ENCODE results near the gene CTTNBP2.

Gene CTTNBP2

DNA sequence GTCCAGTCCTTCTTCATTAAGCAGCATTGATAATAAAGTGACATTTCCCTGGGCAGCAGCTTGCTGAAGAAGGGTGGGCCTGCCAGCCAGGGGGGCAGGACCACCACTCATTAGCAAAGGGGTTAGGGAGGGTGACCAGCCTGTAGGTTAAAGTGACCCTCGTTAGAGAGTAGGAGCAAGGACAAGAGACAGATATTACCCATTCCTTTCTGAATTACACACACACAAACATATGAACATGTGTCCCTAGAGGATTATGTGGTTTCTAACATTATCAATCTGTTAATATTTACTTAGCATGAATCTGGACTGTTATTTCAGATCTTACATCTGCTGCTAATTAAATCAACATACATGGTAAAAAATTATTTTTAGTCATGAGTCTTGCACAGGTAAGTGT, 88.9 kb downstream of the CTTNBP2 start:
- DNase-seq, result no peak

DNA sequence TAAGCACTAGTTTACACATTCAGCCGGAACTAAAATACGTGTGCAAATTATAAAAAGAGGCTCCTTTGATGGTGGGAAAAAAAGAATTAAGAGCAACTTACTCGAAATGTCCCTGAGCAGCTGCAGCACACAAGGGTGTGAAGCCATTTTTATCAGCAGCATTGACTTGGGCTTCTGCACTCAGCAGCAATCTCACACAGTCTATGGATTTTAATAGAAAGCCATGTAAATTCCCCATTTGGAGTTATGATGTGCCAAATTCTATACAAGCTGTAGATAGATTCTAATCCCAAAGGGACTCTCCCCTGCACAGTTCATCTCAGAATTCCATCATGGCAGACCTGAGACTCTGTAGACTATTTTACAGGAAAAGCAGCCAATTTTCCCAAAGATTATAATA, 90.5 kb downstream of the CTTNBP2 start:
- DNase-seq, result no peak

- no peak for DNase-seq
Observed at GRCh38 chr7:117781707-117782106, 91.5 kb downstream of the CTTNBP2 start.

GRCh38 chr7:117780832-117781231, 92.4 kb downstream of the CTTNBP2 start:
- DNase-seq, result no peak

DNA sequence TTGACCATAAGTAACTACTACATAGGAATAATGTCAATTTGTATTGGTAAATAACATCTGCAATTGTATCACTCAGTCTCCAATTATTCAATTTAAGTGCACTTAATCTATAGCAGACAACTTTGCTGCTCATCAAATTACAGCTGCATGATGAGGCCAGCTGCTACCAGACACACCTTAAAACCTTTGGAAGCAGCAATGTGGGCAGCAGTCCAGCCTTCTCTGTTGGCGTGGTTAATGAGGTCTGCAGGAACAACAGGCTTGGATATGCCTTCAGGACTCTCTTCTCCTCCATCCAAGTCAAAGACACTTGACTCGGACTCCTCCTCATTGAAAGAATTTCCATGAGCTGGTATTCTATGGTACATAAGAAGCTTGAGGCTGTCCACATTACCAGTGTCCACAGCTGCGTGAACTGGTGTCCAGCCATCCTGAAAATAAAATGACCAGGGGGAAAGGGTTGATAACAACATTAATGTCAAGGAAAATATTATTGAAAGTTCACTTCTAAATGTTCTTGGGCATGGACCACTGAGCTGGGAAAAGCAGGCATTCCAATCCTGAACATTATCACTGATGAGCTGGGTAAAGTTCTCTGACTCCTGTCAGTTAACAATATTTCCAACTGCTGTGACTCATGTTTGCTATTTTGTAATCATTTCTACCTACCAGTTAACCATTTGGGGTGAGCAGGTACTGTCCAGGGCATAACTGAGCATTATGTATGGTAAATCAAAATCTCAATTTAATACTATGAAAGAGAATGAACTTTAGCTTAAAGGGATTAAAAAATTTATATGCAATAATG, 95.7 kb downstream of the CTTNBP2 start:
- no peak for DNase-seq

DNA sequence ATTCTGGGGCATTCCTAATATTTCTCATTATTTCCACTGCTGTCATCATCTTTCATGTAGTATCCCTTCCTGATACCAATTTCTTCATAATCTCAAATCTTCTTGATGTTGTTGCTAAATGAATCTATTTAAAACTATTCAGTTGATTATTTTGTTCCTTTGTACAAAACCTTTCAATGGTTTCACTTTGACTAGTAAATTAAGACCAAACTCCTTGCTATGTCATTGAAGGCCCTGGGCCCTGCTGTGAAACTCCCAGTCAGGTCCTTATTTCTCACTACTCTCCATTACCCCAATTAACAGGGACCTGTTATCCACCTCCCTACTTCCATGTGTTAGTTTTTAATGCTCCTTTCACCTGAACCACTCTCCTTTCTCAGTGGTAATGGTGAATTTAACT, 97.0 kb downstream of the CTTNBP2 start:
- DNase-seq, result no peak

DNA sequence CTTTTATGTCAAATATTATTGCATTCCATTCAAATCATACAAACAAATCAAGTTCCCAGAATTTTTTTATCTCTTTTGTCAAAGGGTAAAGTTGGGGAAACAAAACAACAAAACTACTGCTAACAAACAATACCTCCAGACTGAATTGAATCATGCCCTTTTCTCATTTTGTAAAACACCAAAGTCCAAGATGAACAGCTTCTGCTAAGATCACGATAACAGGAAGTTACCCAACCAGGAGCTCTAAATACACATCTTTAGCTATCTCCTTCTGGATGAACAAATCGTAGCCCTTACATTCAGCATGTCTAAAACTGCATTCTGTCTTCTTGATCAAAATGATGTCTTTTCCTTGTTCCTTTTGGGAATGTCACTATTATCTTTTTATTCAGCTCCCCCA, 97.4 kb downstream of the CTTNBP2 start:
- no peak for DNase-seq

DNA sequence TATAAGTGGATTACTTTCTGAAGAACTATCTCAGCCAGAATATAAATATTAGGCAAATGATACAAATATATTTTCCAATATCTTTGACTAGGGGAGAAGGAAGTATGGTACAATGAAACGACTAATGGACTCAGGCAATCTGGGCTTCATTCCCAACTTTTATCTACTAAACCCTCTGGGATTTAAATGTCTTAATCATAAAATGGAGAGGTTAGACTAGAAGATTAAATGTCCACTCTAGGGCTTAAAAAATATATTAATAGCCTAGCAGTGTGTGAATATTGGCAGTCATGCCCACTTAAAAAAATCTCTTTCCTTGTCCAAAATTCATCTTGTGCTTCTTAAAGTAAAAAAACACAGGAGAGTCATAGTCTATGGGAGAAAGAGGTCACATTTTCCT, 98.3 kb downstream of the CTTNBP2 start:
- DNase-seq, result no peak

GRCh38 chr7:117772421-117772820, 100.8 kb downstream of the CTTNBP2 start:
- DNase-seq, result no peak

- DNase-seq, result no peak
Observed at GRCh38 chr7:117771756-117772155, 101.5 kb downstream of the CTTNBP2 start.

GRCh38 chr7:117769085-117769484, 104.2 kb downstream of the CTTNBP2 start:
- DNase-seq, result no peak

DNA sequence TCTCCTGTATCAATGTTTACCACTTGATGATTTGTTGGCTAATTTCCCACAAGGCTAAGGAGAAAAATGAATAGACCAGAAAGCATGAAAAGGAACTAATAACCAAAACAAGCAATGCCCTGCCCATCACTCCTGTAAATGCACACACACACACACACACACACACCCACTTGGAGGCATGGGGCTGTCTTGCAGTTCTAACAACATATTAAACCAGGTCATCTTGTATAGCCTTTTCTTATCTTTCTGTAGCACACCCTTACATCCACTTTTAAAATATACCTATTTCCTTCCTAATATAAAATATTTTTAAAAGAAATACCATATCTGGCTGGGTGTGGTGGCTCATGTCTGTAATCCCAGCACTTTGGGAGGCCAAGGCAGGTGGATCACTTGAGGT, 105.3 kb downstream of the CTTNBP2 start:
- no peak for DNase-seq

GRCh38 chr7:117766913-117767312, 106.3 kb downstream of the CTTNBP2 start:
- no peak for DNase-seq

- no peak for DNase-seq
Observed at GRCh38 chr7:117764031-117764430, 109.2 kb downstream of the CTTNBP2 start.

- DNase-seq, result no peak
Observed at GRCh38 chr7:117762055-117762454, 111.2 kb downstream of the CTTNBP2 start.

GRCh38 chr7:117759950-117760640, 113.1 kb downstream of the CTTNBP2 start:
- DNase-seq, result no peak

GRCh38 chr7:117757440-117757839, 115.8 kb downstream of the CTTNBP2 start:
- DNase-seq, result no peak

GRCh38 chr7:117756586-117757085, 116.6 kb downstream of the CTTNBP2 start:
- no peak for DNase-seq

DNA sequence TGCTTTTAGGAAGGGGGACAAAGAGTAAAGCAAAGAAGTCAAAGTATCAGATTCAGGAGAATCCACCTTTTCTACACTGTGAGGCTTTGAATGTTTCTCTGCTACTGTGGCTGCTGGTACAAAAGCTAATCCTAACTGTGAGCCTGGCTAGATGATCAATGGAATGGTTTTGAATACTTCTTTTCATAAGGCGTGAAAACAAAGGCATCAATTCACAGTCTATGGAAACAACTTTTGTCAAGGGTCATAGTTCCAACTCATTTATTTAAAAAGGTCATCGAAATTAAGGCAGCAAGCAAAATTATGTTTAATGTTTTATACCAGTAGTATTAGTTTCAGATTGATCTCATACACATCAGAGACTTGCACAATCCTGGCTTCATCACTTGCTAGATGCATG, 118.1 kb downstream of the CTTNBP2 start:
- no peak for DNase-seq

DNA sequence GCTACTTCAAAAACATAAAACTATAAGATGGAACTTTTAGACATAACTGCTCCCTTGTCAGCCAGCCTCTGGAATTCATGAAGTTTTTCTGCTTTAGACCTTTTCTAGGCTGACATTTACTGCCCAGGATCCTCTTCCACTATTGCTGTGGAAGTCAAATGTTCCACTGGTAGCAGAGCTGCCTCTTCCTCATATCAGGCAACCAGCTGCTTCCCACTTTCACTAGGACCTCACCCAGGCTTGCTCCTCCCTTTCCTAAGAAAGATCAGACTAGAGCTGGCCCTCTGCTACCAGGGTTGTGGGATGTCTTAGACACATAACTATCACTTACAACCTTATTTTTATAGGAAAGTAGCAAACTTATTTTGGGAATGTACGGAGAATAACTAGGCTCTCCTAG, 121.5 kb downstream of the CTTNBP2 start:
- DNase-seq, result no peak

GRCh38 chr7:117750612-117751563, 122.4 kb downstream of the CTTNBP2 start:
- no peak for DNase-seq

- DNase-seq, result no peak
Observed at GRCh38 chr7:117741962-117742361, 131.3 kb downstream of the CTTNBP2 start.

DNA sequence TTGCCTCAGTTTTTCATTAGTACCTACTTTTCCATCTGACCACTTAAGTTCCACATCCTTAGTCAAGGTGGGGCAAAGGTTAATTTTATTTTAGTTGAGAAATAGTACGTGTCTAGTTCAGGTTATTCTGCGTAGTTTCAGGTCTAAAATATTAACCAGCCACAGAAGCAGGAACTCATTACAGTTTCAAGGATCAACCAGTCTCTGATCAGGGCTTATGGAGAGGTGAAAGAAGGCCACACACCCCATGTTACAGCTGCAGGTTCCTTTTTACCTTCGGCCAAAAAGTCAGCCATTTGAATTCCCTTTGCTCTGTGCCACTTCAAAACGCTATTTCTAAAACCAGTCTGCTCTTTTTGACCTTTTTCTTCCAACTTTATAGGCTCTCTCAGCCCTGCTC, 134.2 kb downstream of the CTTNBP2 start:
- DNase-seq, result no peak

Data from activated CD8-positive, alpha-beta memory T cell treated with anti-CD3 and anti-CD28 coated beads, Interleukin-2, amount 50 U/mL, for 48 hours (primary cell).